Liver (tissue), 9 donors: ENCODE results near the gene TAF1D. TPM values are rescaled to one million over a fixed set of nuclear protein-coding genes. Genes with fewer than 3 reads are reported as not detected.

ENCODE experiments used
- DNase-seq: peaks from one replicate; pipeline ENCODE4 v3.0.0-alpha.2; 2017; ENCODE audit warnings: low spot score
- H3K27ac ChIP-seq, 2 donors: one replicate each; pipeline ENCODE4 v1.7.0; 2013; ENCODE audit warnings: inconsistent platforms in 2 of 2, low read length in 2 of 2, control low read depth in 1 of 2, low read depth in 1 of 2, mild to moderate bottlenecking in 1 of 2
- H3K27me3 ChIP-seq, 4 donors: one replicate each; pipeline versions ENCODE4 v1.6.1 to v1.7.0; 2013; ENCODE audit warnings: low read length in 3 of 4, inconsistent platforms in 1 of 4, mild to moderate bottlenecking in 1 of 4, moderate library complexity in 1 of 4; ENCODE audit not compliant: control insufficient read depth in 4 of 4, insufficient read depth in 4 of 4
- H3K36me3 ChIP-seq, 4 donors: one replicate each; pipeline versions ENCODE4 v1.6.1 to v1.7.0; 2013; ENCODE audit warnings: low read length in 3 of 4, mild to moderate bottlenecking in 3 of 4, low read depth in 1 of 4, moderate library complexity in 1 of 4; ENCODE audit not compliant: control insufficient read depth in 4 of 4, insufficient read depth in 3 of 4
- H3K4me1 ChIP-seq, 4 donors: one replicate each; pipeline versions ENCODE4 v1.6.1 to v1.7.0; 2013; ENCODE audit warnings: low read length in 3 of 4, mild to moderate bottlenecking in 3 of 4, moderate library complexity in 1 of 4; ENCODE audit not compliant: control insufficient read depth in 4 of 4, insufficient read depth in 4 of 4
- H3K4me3 ChIP-seq, 3 donors: one replicate each; pipeline versions ENCODE4 v1.6.1 to v1.7.0; 2013; ENCODE audit warnings: low read length in 3 of 3, control low read depth in 1 of 3, low read depth in 1 of 3, mild to moderate bottlenecking in 1 of 3
- H3K9ac ChIP-seq, 2 donors: one replicate each; pipeline ENCODE4 v1.7.0; 2013; ENCODE audit warnings: low read length in 2 of 2, mild to moderate bottlenecking in 2 of 2, moderate library complexity in 2 of 2, control low read depth in 1 of 2, low read depth in 1 of 2
- H3K9me3 ChIP-seq, 4 donors: one replicate each; pipeline versions ENCODE4 v1.6.1 to v1.7.0; 2013; ENCODE audit warnings: low read length in 3 of 4; ENCODE audit not compliant: control insufficient read depth in 4 of 4
- EGR1 ChIP-seq, 2 donors: IDR thresholded peaks; 2 replicates each; pipeline ENCODE4 v1.6.1; 2016 to 2018; ENCODE audit warnings: antibody characterized with exemption in 2 of 2, low read depth in 2 of 2
- FOXA1 ChIP-seq: IDR thresholded peaks from 2 replicates; pipeline ENCODE4 v1.6.1; 2016; ENCODE audit warnings: antibody characterized with exemption
- FOXA2 ChIP-seq: IDR thresholded peaks from 2 replicates; pipeline ENCODE4 v1.6.1; 2016; ENCODE audit warnings: antibody characterized with exemption
- GABPA ChIP-seq, 2 donors: IDR thresholded peaks in 1 of 2; conservative IDR thresholded peaks in 1 of 2; 2 replicates each; pipeline ENCODE4 v1.6.1; 2016; ENCODE audit warnings: antibody characterized with exemption in 2 of 2, mild to moderate bottlenecking in 1 of 2, moderate library complexity in 1 of 2
- HNF4A ChIP-seq, 2 donors: conservative IDR thresholded peaks; 2 replicates each; pipeline ENCODE4 v1.6.1; 2016; ENCODE audit warnings: antibody characterized with exemption in 2 of 2, mild to moderate bottlenecking in 2 of 2
- HNF4G ChIP-seq: IDR thresholded peaks from 2 replicates; pipeline ENCODE4 v1.6.1; 2016; ENCODE audit warnings: antibody characterized with exemption
- JUND ChIP-seq, 2 donors: IDR thresholded peaks; 2 replicates each; pipeline ENCODE4 v1.6.1; 2016; ENCODE audit warnings: antibody characterized with exemption in 2 of 2
- RAD21 ChIP-seq, 2 donors: IDR thresholded peaks; 2 replicates each; pipeline ENCODE4 v1.6.1; 2016; ENCODE audit warnings: antibody characterized with exemption in 2 of 2, mild to moderate bottlenecking in 2 of 2
- RXRA ChIP-seq, 2 donors: IDR thresholded peaks; 2 replicates each; pipeline ENCODE4 v1.6.1; 2017 to 2018; ENCODE audit warnings: antibody characterized with exemption in 2 of 2, mild to moderate bottlenecking in 1 of 2
- SP1 ChIP-seq: IDR thresholded peaks from 2 replicates; pipeline ENCODE4 v1.6.1; 2018; ENCODE audit warnings: antibody characterized with exemption, mild to moderate bottlenecking
- TAF1 ChIP-seq: conservative IDR thresholded peaks from 2 replicates; pipeline ENCODE4 v1.6.1; 2016; ENCODE audit warnings: antibody characterized with exemption, mild to moderate bottlenecking
- YY1 ChIP-seq: IDR thresholded peaks from 2 replicates; pipeline ENCODE4 v1.6.1; 2016; ENCODE audit warnings: antibody characterized with exemption, mild to moderate bottlenecking
- WGBS: extraction: QIAGEN DNeasy Blood & Tissue Kit; methylation state at CpG from one replicate; pipeline ENCODE4 v1.1.7; 2013; 5-methylcytosine and 5-hydroxymethylcytosine counted together
- polyA plus RNA-seq, 2 donors: library from polyadenylated mRNA; stranded (reverse) in 1 of 2; unstranded in 1 of 2; fragments of 200-250 nt in 1 of 2; fragments of >200 nt in 1 of 2; fragmentation: Nextera tagmentation in 1 of 2; extraction: Ambion mirVana in 1 of 2; gene quantifications; one replicate each; pipeline versions ENCODE4 v1.2.1 to v1.2.3, GENCODE V29; 2013 to 2015
- total RNA-seq, 2 donors: library from RNA; depleted of rRNA; stranded (reverse); fragments of >200 nt; gene quantifications; one replicate each; pipeline ENCODE4 v1.2.3, GENCODE V29; 2014
- TF ChIP-seq, protein P1 (sequence below): IDR thresholded peaks from 2 replicates; pipeline ENCODE4 v1.6.1; 2016; ENCODE audit warnings: antibody characterized with exemption
- TF ChIP-seq, protein P2 (sequence below): fragments of 150-350 bp; IDR thresholded peaks from 2 replicates; pipeline ENCODE4 v1.5.1; 2017; ENCODE audit warnings: improper control_type of control experiment, low read depth, low read length; ENCODE audit not compliant: missing input control
- TF ChIP-seq, protein P3 (sequence below): IDR thresholded peaks from 2 replicates; pipeline ENCODE4 v1.6.1; 2016; ENCODE audit warnings: antibody characterized with exemption
- TF ChIP-seq, protein P4 (sequence below): IDR thresholded peaks from 2 replicates; pipeline ENCODE4 v1.6.1; 2016; ENCODE audit warnings: antibody characterized with exemption, mild to moderate bottlenecking
- TF ChIP-seq, protein P5 (sequence below): IDR thresholded peaks from 2 replicates; pipeline ENCODE4 v1.6.1; 2016; ENCODE audit warnings: antibody characterized with exemption
- donor health status: healthy.
- donor health status: healthy.
- donor health status: healthy.
- donor health status: healthy.
- donor health status: healthy.

Gene TAF1D
- total and polyA plus RNA-seq, 4 donors: 18.2 to 97.7 (median 29.7) TPM

DNA sequence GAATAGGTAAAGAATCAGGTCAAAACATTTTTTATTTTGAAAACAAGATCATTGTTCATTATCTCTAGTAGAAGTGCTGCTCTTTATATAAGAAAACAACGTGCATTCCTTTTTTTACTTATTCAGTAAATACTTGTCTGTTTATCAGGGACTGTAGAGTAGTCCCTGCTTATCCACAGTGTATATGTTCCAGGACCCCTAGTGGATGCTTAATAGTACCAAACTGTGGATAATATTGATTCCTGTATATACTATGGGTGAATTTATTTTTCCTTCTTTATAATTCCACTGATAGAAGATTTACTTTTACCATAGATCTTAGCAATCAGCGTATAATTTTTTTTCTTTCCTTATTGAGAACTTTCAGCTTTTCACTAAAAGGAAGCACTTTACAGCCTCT, 47.2 kb downstream of the TAF1D start:
- no peaks in the 10 kb centered on the region for H3K4me1 ChIP-seq
- no peak overlapping the region for H3K27ac ChIP-seq
- no peak overlapping the region for H3K4me3 ChIP-seq
- TF ChIP-seq, protein P1, sequence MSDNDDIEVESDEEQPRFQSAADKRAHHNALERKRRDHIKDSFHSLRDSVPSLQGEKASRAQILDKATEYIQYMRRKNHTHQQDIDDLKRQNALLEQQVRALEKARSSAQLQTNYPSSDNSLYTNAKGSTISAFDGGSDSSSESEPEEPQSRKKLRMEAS: no peak
- TF ChIP-seq, protein P2, sequence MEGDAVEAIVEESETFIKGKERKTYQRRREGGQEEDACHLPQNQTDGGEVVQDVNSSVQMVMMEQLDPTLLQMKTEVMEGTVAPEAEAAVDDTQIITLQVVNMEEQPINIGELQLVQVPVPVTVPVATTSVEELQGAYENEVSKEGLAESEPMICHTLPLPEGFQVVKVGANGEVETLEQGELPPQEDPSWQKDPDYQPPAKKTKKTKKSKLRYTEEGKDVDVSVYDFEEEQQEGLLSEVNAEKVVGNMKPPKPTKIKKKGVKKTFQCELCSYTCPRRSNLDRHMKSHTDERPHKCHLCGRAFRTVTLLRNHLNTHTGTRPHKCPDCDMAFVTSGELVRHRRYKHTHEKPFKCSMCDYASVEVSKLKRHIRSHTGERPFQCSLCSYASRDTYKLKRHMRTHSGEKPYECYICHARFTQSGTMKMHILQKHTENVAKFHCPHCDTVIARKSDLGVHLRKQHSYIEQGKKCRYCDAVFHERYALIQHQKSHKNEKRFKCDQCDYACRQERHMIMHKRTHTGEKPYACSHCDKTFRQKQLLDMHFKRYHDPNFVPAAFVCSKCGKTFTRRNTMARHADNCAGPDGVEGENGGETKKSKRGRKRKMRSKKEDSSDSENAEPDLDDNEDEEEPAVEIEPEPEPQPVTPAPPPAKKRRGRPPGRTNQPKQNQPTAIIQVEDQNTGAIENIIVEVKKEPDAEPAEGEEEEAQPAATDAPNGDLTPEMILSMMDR: no peak
- TF ChIP-seq EGR1 (IDR thresholded peaks at IDR 0.05; ENCODE audit: low read depth in 2 of 2) (no peak), JUND (IDR thresholded peaks at IDR 0.05) (no peak), TAF1 (no peak), FOXA2 (no peak), GABPA (IDR thresholded peaks at IDR 0.05 in 1 of 2, conservative IDR thresholded peaks at IDR 0.05 in 1 of 2) (no peak), FOXA1 (no peak), HNF4A (conservative IDR thresholded peaks at IDR 0.05) (no peak), RXRA (IDR thresholded peaks at IDR 0.05) (no peak), SP1 (no peak), HNF4G (no peak)
- TF ChIP-seq, protein P3, sequence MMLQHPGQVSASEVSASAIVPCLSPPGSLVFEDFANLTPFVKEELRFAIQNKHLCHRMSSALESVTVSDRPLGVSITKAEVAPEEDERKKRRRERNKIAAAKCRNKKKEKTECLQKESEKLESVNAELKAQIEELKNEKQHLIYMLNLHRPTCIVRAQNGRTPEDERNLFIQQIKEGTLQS: no peak
- peaks cover 8 to 45% (median 41%) of the 10 kb centered on the region in 4 donors for H3K36me3 ChIP-seq
- no peaks in the 10 kb centered on the region for H3K27me3 ChIP-seq
- no peak for DNase-seq
- no peak overlapping the region for H3K9ac ChIP-seq
- 94% methylated on average over 2 of the region's 2 CpGs for WGBS
- H3K9me3 ChIP-seq: no peaks in the 10 kb centered on the region

DNA sequence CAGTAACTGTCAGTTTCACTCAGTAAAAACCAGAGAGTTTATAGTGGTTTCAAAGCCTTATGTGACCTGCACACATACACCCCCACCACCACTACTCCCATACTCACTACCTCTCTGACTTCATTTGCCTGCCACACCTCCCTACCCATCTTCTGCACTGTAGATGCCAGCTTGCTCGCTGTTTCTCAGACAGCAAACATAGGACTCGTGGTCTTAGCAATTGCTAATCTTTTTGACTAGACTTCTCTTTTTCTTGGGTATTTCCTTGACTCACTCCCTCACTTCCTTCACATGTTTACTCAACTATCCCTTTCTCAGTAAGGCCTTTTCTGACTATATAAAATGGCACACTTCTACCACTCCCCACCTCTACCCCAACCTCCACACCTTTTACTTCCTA, 52.1 kb downstream of the TAF1D start:
- no peaks in the 10 kb centered on the region for H3K4me1 ChIP-seq
- WGBS: 85% methylated on average over 2 of the region's 2 CpGs
- peaks cover 4 to 33% (median 18%) of the 10 kb centered on the region in 4 donors for H3K36me3 ChIP-seq

More for the DNA sequence above, 52.1 kb downstream of the TAF1D start:
- no peak for TF ChIP-seq RXRA (IDR thresholded peaks at IDR 0.05)
- no peak for TF ChIP-seq YY1
- TF ChIP-seq, protein P4, sequence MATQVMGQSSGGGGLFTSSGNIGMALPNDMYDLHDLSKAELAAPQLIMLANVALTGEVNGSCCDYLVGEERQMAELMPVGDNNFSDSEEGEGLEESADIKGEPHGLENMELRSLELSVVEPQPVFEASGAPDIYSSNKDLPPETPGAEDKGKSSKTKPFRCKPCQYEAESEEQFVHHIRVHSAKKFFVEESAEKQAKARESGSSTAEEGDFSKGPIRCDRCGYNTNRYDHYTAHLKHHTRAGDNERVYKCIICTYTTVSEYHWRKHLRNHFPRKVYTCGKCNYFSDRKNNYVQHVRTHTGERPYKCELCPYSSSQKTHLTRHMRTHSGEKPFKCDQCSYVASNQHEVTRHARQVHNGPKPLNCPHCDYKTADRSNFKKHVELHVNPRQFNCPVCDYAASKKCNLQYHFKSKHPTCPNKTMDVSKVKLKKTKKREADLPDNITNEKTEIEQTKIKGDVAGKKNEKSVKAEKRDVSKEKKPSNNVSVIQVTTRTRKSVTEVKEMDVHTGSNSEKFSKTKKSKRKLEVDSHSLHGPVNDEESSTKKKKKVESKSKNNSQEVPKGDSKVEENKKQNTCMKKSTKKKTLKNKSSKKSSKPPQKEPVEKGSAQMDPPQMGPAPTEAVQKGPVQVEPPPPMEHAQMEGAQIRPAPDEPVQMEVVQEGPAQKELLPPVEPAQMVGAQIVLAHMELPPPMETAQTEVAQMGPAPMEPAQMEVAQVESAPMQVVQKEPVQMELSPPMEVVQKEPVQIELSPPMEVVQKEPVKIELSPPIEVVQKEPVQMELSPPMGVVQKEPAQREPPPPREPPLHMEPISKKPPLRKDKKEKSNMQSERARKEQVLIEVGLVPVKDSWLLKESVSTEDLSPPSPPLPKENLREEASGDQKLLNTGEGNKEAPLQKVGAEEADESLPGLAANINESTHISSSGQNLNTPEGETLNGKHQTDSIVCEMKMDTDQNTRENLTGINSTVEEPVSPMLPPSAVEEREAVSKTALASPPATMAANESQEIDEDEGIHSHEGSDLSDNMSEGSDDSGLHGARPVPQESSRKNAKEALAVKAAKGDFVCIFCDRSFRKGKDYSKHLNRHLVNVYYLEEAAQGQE: no peak
- TF ChIP-seq FOXA2: no peak
- TF ChIP-seq, protein P2: no peak
- no peak for TF ChIP-seq HNF4A (conservative IDR thresholded peaks at IDR 0.05)
- no peak for TF ChIP-seq SP1
- TF ChIP-seq, protein P1: no peak
- TF ChIP-seq, protein P3: no peak
- TF ChIP-seq RAD21 (IDR thresholded peaks at IDR 0.05): no peak
- TF ChIP-seq, protein P5, sequence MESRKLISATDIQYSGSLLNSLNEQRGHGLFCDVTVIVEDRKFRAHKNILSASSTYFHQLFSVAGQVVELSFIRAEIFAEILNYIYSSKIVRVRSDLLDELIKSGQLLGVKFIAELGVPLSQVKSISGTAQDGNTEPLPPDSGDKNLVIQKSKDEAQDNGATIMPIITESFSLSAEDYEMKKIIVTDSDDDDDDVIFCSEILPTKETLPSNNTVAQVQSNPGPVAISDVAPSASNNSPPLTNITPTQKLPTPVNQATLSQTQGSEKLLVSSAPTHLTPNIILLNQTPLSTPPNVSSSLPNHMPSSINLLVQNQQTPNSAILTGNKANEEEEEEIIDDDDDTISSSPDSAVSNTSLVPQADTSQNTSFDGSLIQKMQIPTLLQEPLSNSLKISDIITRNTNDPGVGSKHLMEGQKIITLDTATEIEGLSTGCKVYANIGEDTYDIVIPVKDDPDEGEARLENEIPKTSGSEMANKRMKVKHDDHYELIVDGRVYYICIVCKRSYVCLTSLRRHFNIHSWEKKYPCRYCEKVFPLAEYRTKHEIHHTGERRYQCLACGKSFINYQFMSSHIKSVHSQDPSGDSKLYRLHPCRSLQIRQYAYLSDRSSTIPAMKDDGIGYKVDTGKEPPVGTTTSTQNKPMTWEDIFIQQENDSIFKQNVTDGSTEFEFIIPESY: no peak
- no peak for TF ChIP-seq GABPA (IDR thresholded peaks at IDR 0.05 in 1 of 2, conservative IDR thresholded peaks at IDR 0.05 in 1 of 2)
- TF ChIP-seq HNF4G: no peak
- no peaks in the 10 kb centered on the region for H3K9me3 ChIP-seq
- H3K9ac ChIP-seq: no peak overlapping the region
- H3K27me3 ChIP-seq: no peaks in the 10 kb centered on the region
- DNase-seq: no peak
- no peak overlapping the region for H3K4me3 ChIP-seq
- H3K27ac ChIP-seq: no peak overlapping the region
